ENCODE measurements around the gene PRDM2. TPM values are rescaled to one million over a fixed set of nuclear protein-coding genes. Genes with fewer than 3 reads are reported as not detected.

The PRDM2 gene
- polyA plus RNA-seq, 1 donor (not counting 4 experiments of a cell fraction or from before 2014, with no cell fraction given): 13.8 TPM

- no peaks in the 10 kb centered on the region for H3K9me1 ChIP-seq (ENCODE audit: control insufficient read depth, extremely low read depth, insufficient read depth, low read length)
- H3K9me3 ChIP-seq (ENCODE audit: control insufficient read depth, low read depth, low read length): no peaks in the 10 kb centered on the region
- no peaks in the 10 kb centered on the region for H3K36me3 ChIP-seq (ENCODE audit: control insufficient read depth in 2 of 2, extremely low read depth in 1 of 2, insufficient read depth in 2 of 2, low read length in 2 of 2)
- DNase-seq (ENCODE audit: low read depth, low spot score) (no peak), FAIRE-seq (no peak)
- no peak for TF ChIP-seq EZH2 (IDR thresholded peaks at IDR 0.05; ENCODE audit: low read length)
- H3K79me2 ChIP-seq (ENCODE audit: control insufficient read depth, insufficient read depth, low read length): no peaks in the 10 kb centered on the region
- no peak overlapping the region for H3K4me3 ChIP-seq (ENCODE audit: control insufficient read depth in 2 of 3, extremely low read depth in 1 of 3, insufficient read depth in 2 of 3, low read depth in 1 of 3, low read length in 3 of 3)
- no peak overlapping the region for H3K9ac ChIP-seq (ENCODE audit: control insufficient read depth, extremely low read depth, insufficient read depth, low read length)
- H3K27ac ChIP-seq (ENCODE audit: control insufficient read depth, insufficient read depth, low read length): no peak overlapping the region
- no peak overlapping the region for H2AFZ ChIP-seq (ENCODE audit: control insufficient read depth, low read length)
- no peaks in the 10 kb centered on the region for H3K4me1 ChIP-seq (ENCODE audit: control insufficient read depth, extremely low read depth, insufficient read depth, low read length)
- no peak overlapping the region for H3K4me2 ChIP-seq (ENCODE audit: control insufficient read depth, extremely low read depth, insufficient read depth, low read depth, low read length)
- H4K20me1 ChIP-seq (ENCODE audit: control insufficient read depth, extremely low read depth, insufficient read depth, low read length): no peaks in the 10 kb centered on the region
- dilution Hi-C loops (cut with MboI; ENCODE audit: extremely low pct_ligation_motif_present, low sequenced_read_pairs): no loop called here
- H3K27me3 ChIP-seq (ENCODE audit: control insufficient read depth, extremely low read depth, insufficient read depth, low read length): no peaks in the 10 kb centered on the region
Observed at GRCh38 chr1:13864760-13865159, 164.8 kb downstream of the PRDM2 start.

GRCh38 chr1:13865851-13866250 is 165.9 kb downstream of the PRDM2 start:
- Histone ChIP-seq H3K4me2 (ENCODE audit: control insufficient read depth, extremely low read depth, insufficient read depth, low read depth, low read length) (no peak overlapping the region), H3K9me3 (ENCODE audit: control insufficient read depth, low read depth, low read length) (no peaks in the 10 kb centered on the region), H2AFZ (ENCODE audit: control insufficient read depth, low read length) (no peak overlapping the region), H3K9ac (ENCODE audit: control insufficient read depth, extremely low read depth, insufficient read depth, low read length) (no peak overlapping the region), H3K9me1 (ENCODE audit: control insufficient read depth, extremely low read depth, insufficient read depth, low read length) (no peaks in the 10 kb centered on the region), H4K20me1 (ENCODE audit: control insufficient read depth, extremely low read depth, insufficient read depth, low read length) (no peaks in the 10 kb centered on the region), H3K4me1 (ENCODE audit: control insufficient read depth, extremely low read depth, insufficient read depth, low read length) (no peaks in the 10 kb centered on the region), H3K27me3 (ENCODE audit: control insufficient read depth, extremely low read depth, insufficient read depth, low read length) (no peaks in the 10 kb centered on the region), H3K4me3 (ENCODE audit: control insufficient read depth in 2 of 3, extremely low read depth in 1 of 3, insufficient read depth in 2 of 3, low read depth in 1 of 3, low read length in 3 of 3) (no peak overlapping the region), H3K79me2 (ENCODE audit: control insufficient read depth, insufficient read depth, low read length) (no peaks in the 10 kb centered on the region), H3K36me3 (ENCODE audit: control insufficient read depth in 2 of 2, extremely low read depth in 1 of 2, insufficient read depth in 2 of 2, low read length in 2 of 2) (no peaks in the 10 kb centered on the region), H3K27ac (ENCODE audit: control insufficient read depth, insufficient read depth, low read length) (no peak overlapping the region)
- dilution Hi-C loops (cut with MboI; ENCODE audit: extremely low pct_ligation_motif_present, low sequenced_read_pairs): no loop called here
- DNase-seq (ENCODE audit: low read depth, low spot score): no peak
- FAIRE-seq: no peak
- no peak for TF ChIP-seq EZH2 (IDR thresholded peaks at IDR 0.05; ENCODE audit: low read length)
- no peak for TF ChIP-seq CTCF (optimal IDR thresholded peaks at IDR 0.05 in 1 of 3, IDR thresholded peaks at IDR 0.05 in 1 of 3, conservative IDR thresholded peaks at IDR 0.05 in 1 of 3; ENCODE audit: extremely low read depth in 1 of 3, insufficient read depth in 2 of 3, low read length in 3 of 3)

GRCh38 chr1:13867603-13868002 is 167.6 kb downstream of the PRDM2 start:
- H3K4me1 ChIP-seq (ENCODE audit: control insufficient read depth, extremely low read depth, insufficient read depth, low read length): no peaks in the 10 kb centered on the region
- dilution Hi-C loops (cut with MboI; ENCODE audit: extremely low pct_ligation_motif_present, low sequenced_read_pairs): no loop called here
- no peak overlapping the region for H3K4me2 ChIP-seq (ENCODE audit: control insufficient read depth, extremely low read depth, insufficient read depth, low read depth, low read length)
- no peaks in the 10 kb centered on the region for H3K79me2 ChIP-seq (ENCODE audit: control insufficient read depth, insufficient read depth, low read length)
- no peaks in the 10 kb centered on the region for H3K27me3 ChIP-seq (ENCODE audit: control insufficient read depth, extremely low read depth, insufficient read depth, low read length)
- no peaks in the 10 kb centered on the region for H4K20me1 ChIP-seq (ENCODE audit: control insufficient read depth, extremely low read depth, insufficient read depth, low read length)
- no peak overlapping the region for H3K4me3 ChIP-seq (ENCODE audit: control insufficient read depth in 2 of 3, extremely low read depth in 1 of 3, insufficient read depth in 2 of 3, low read depth in 1 of 3, low read length in 3 of 3)
- H3K27ac ChIP-seq (ENCODE audit: control insufficient read depth, insufficient read depth, low read length): no peak overlapping the region
- no peak for FAIRE-seq
- H3K36me3 ChIP-seq (ENCODE audit: control insufficient read depth in 2 of 2, extremely low read depth in 1 of 2, insufficient read depth in 2 of 2, low read length in 2 of 2): no peaks in the 10 kb centered on the region
- no peaks in the 10 kb centered on the region for H3K9me3 ChIP-seq (ENCODE audit: control insufficient read depth, low read depth, low read length)
- TF ChIP-seq EZH2 (IDR thresholded peaks at IDR 0.05; ENCODE audit: low read length) (no peak), CTCF (optimal IDR thresholded peaks at IDR 0.05 in 1 of 3, IDR thresholded peaks at IDR 0.05 in 1 of 3, conservative IDR thresholded peaks at IDR 0.05 in 1 of 3; ENCODE audit: extremely low read depth in 1 of 3, insufficient read depth in 2 of 3, low read length in 3 of 3) (no peak)
- DNase-seq (ENCODE audit: low read depth, low spot score): no peak
- no peak overlapping the region for H3K9ac ChIP-seq (ENCODE audit: control insufficient read depth, extremely low read depth, insufficient read depth, low read length)
- H3K9me1 ChIP-seq (ENCODE audit: control insufficient read depth, extremely low read depth, insufficient read depth, low read length): no peaks in the 10 kb centered on the region
- H2AFZ ChIP-seq (ENCODE audit: control insufficient read depth, low read length): no peak overlapping the region

Data from keratinocyte (primary cell).